ENCODE measurements around the gene AIFM1.

AIFM1 gene

DNA sequence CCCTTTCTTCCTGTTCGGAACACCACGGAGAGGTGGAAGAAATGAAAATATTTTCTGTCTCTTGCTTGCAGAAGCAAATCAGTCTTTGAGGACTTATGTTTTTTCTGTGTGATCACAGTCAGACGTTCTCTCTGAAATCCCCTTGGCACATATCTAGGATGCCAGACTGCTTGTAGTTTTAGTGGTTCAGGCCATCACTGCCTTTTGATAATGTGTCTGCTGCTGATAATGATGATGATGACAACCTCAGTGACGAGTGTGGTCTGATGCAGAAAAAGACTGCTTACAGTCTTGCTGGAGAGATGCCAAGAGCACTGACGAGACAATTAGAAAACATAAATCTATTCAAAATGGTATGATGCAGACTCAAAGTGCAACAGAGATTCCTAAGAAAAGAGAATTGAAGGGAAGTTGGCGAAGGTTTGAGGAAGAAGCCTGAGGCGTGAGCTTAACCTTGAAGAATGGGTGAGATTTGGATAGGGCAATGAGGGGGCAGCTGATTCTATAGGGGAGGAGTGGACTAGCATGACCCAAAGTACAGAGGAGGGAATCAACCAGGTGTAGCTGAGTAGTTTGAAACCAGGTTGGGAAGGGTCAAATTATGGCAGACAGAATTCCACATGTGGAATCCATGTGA is 14.1 kb upstream of the AIFM1 start:
- Mint-ChIP-seq H3K36me3 (ENCODE audit: low read depth) (no peaks in the 10 kb centered on the region), H3K27ac (no peak overlapping the region), H3K4me1 (no peaks in the 10 kb centered on the region), H3K4me3 (no peak overlapping the region), H3K27me3 (ENCODE audit: low read depth, poor library complexity) (peaks cover 3% of the 10 kb centered on the region), H3K9me3 (peaks cover 34% of the 10 kb centered on the region)
- TF ChIP-seq, protein P1, sequence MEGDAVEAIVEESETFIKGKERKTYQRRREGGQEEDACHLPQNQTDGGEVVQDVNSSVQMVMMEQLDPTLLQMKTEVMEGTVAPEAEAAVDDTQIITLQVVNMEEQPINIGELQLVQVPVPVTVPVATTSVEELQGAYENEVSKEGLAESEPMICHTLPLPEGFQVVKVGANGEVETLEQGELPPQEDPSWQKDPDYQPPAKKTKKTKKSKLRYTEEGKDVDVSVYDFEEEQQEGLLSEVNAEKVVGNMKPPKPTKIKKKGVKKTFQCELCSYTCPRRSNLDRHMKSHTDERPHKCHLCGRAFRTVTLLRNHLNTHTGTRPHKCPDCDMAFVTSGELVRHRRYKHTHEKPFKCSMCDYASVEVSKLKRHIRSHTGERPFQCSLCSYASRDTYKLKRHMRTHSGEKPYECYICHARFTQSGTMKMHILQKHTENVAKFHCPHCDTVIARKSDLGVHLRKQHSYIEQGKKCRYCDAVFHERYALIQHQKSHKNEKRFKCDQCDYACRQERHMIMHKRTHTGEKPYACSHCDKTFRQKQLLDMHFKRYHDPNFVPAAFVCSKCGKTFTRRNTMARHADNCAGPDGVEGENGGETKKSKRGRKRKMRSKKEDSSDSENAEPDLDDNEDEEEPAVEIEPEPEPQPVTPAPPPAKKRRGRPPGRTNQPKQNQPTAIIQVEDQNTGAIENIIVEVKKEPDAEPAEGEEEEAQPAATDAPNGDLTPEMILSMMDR (IDR thresholded peaks at IDR 0.05) = no peak
- DNase-seq = no peak

DNA sequence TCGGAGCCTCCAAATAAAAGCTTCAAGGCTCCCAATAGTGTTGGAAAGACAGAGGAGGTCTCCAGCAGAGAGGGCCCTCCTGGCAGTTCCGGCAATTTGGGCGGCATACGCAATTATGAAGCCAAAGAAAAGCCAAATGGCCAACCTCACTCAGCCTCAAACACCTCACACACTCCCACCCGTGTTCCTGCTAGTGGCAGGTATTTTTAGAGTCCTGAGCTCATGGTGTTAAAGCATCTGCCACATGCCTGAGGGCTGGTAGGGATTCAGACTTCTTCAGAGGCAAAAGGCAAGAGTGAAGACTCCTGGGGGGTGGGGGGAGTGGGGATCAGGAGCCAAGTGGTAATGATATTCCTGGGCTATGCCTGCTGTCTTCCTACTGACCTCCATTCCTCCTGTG is 13.5 kb upstream of the AIFM1 start:
- DNase-seq = no peak
- peaks cover 31% of the 10 kb centered on the region for H3K9me3 Mint-ChIP-seq
- H3K36me3 Mint-ChIP-seq (ENCODE audit: low read depth) = no peaks in the 10 kb centered on the region
- H3K27me3 Mint-ChIP-seq (ENCODE audit: low read depth, poor library complexity) = peaks cover 4% of the 10 kb centered on the region
- TF ChIP-seq, protein P1 (IDR thresholded peaks at IDR 0.05) = no peak
- peaks cover 2% of the 10 kb centered on the region for H3K4me1 Mint-ChIP-seq
- no peak overlapping the region for H3K27ac Mint-ChIP-seq
- H3K4me3 Mint-ChIP-seq = no peak overlapping the region

DNA sequence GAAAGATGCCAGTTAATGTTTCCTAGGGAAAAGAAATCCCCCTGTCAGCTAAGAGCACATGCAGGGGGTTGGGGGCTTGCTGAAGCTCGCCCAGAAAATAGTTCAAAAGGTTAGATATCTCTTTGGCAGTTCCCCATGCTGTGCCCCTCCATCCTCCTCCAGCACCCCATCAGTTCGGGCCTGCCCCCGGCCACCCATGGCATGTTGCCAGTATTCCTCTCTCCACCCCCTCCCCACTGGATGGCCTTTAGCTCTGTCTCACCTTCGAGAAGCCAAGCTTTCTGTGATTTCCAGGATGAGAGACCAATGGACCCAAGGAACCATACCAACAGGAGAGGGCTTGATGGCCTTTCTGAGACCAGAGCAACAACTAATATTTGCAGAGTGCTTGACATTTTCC is 11.3 kb upstream of the AIFM1 start:
- no peaks in the 10 kb centered on the region for H3K36me3 Mint-ChIP-seq (ENCODE audit: low read depth)

DNA sequence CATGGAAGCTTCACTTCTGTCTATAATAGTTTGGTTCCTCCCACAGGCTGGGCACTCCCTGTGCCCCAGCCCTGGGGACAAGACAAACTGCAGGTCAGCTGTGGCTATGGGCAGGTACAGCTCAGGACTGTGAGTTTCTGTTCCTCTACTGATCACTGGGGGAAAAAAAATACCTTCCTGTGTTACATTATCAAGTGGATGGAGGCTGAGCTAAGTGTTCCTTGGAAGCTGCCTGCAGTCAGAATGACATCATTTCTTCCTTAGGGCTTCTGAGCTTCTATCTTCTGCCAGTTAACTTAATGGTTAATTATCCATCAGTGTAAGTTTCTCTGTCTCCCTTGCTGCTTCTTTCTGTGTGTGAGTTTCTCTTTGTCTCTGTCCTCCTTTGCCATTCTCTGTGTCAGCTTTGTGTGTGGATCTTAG is 10.7 kb upstream of the AIFM1 start:
- Mint-ChIP-seq H3K27ac (no peak overlapping the region), H3K27me3 (ENCODE audit: low read depth, poor library complexity) (peaks cover 23% of the 10 kb centered on the region), H3K36me3 (ENCODE audit: low read depth) (no peaks in the 10 kb centered on the region), H3K4me3 (no peak overlapping the region), H3K4me1 (peaks cover 14% of the 10 kb centered on the region), H3K9me3 (peaks cover 34% of the 10 kb centered on the region)
- DNase-seq = no peak
- TF ChIP-seq, protein P1 (IDR thresholded peaks at IDR 0.05) = no peak

More for the DNA sequence above, 11.3 kb upstream of the AIFM1 start:
- no peak for DNase-seq
- Mint-ChIP-seq H3K4me3 (no peak overlapping the region), H3K4me1 (peaks cover 14% of the 10 kb centered on the region), H3K9me3 (peaks cover 34% of the 10 kb centered on the region), H3K27ac (no peak overlapping the region), H3K27me3 (ENCODE audit: low read depth, poor library complexity) (peaks cover 22% of the 10 kb centered on the region)
- TF ChIP-seq, protein P1 (IDR thresholded peaks at IDR 0.05) = no peak

DNA sequence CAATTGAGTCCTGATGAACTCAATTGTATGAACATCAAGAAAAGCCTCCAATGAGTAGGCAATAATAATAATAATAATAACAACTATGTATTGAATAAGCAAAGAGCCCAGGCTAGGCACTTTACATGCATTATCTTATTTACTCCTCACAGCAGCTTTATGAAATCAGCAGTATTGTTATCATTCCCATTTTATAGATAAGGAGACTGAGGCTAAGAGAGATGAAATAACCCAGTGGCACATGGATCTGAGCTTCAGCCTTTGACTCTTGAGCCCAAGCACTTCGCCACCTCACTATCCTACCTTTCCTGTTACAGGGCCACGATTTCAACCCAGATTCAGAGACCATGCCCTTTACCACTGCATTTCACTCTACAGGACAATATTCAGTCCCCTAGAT is 9.3 kb upstream of the AIFM1 start:
- no peak overlapping the region for H3K4me3 Mint-ChIP-seq
- H3K27ac Mint-ChIP-seq = no peak overlapping the region
- peaks cover 34% of the 10 kb centered on the region for H3K27me3 Mint-ChIP-seq (ENCODE audit: low read depth, poor library complexity)
- peaks cover 39% of the 10 kb centered on the region for H3K9me3 Mint-ChIP-seq
- no peak for DNase-seq
- H3K36me3 Mint-ChIP-seq (ENCODE audit: low read depth) = no peaks in the 10 kb centered on the region
- TF ChIP-seq, protein P1 (IDR thresholded peaks at IDR 0.05) = no peak
- H3K4me1 Mint-ChIP-seq = peaks cover 19% of the 10 kb centered on the region

DNA sequence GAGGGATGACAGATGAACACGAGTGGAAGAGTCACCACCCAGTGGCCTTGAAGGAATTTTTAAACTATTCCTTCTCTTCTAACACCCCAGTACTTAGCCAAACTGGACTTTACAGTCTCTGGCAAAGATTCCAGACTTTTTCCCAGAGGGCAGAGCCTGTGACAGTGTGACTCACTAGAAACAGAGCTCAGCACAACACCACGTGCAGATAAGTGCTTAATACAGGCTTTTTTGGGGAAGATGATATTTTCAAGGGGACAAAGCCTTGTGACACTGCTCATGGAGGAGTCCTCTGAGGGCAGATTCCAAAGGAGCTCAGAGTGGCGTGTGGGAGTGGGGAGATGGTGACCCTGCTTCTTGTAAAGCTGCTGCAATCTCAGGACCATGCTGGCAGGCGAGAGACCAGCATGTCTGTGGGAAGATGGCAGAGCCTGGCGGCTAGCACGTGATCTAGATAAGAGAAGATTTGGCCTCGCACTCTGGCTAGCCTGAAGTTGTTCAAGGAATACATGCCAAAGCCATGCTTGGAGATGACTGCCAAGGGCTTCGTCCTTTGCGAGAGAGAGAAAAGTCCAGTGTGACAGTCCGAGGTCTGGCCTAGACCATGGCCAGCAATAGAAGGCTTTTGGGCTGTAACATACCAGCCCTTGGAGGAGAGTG is 8.5 kb upstream of the AIFM1 start:
- Mint-ChIP-seq H3K27ac (no peak overlapping the region), H3K4me3 (no peak overlapping the region), H3K27me3 (ENCODE audit: low read depth, poor library complexity) (peaks cover 34% of the 10 kb centered on the region), H3K36me3 (ENCODE audit: low read depth) (no peaks in the 10 kb centered on the region), H3K9me3 (peaks cover 38% of the 10 kb centered on the region), H3K4me1 (peaks cover 19% of the 10 kb centered on the region)
- TF ChIP-seq, protein P1 (IDR thresholded peaks at IDR 0.05) = no peak
- no peak for DNase-seq
